ENCODE measurements around the gene IGSF23. TPM values are rescaled to one million over a fixed set of nuclear protein-coding genes. Genes with fewer than 3 reads are reported as not detected.

Gene IGSF23, protein sequence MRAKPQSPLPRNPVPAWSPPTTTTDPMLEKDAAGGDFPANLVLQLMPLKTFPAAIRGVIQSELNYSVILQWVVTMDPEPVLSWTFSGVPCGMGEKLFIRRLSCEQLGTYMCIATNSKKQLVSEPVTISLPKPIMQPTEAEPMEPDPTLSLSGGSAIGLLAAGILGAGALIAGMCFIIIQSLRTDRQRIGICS
- 1 to 10 TPM in 1 of 9 donors, under 1 TPM in 1, not detected in 7; 0.21 to 3.5 TPM for total RNA-seq
- under 1 TPM in 1 of 2 donors, not detected in 1; 0.83 TPM for polyA plus RNA-seq
- long read RNA-seq, donor 1, partial matches to known transcripts: 0 of 1 reads
- long read RNA-seq, donor 1, other reads (novel, unspliced or antisense): 1 of 1 reads
- long read RNA-seq, donor 2: 0 reads
- long read RNA-seq, donor 3, partial matches to known transcripts: 0 of 4 reads
- long read RNA-seq, donor 3, other reads (novel, unspliced or antisense): 4 of 4 reads

DNA sequence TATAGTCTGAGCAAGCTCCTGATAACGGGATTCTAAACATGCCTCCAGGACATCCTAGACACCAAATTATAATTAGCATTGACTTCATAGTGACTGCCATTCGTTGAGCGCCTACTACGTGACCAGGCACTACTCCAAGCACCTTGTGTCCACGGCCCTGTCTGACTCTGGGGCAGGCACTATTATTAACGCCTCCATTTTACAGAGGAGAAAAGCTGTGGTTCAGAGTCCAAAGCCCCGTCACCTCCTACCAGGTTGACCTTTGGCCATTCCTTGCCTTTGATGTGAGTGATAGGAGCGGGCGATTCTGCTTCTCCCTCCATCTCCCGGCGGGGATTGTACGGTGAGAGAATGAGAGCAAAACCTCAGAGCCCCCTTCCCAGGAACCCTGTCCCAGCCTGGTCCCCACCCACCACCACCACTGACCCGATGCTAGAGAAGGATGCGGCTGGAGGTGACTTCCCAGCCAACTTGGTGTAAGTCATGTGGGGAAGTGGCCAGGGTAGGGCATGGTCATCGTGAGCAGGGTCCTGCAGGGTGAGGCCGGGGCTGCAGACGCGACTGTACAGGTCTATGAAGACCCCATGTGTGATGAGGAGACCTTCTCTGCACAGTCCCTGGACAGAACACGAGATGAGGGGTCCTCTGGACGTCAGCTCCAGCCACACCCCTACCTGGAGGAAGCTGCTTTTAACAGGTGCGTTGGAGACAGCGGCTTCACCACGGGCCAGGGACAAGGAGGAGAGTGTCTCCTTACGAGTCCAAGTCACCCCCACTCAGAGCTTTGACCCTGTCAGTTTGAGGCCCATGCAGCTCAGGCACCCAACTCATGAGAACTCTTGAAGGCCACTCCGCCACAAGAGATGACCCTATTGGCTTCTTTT lies at the start of gene IGSF23:
TSS of gene IGSF23 (plus strand) at position 269 of the 884 bp plus-strand sequence. CDS start at position 352, 83 bp downstream.
- TF ChIP-seq, protein P1, sequence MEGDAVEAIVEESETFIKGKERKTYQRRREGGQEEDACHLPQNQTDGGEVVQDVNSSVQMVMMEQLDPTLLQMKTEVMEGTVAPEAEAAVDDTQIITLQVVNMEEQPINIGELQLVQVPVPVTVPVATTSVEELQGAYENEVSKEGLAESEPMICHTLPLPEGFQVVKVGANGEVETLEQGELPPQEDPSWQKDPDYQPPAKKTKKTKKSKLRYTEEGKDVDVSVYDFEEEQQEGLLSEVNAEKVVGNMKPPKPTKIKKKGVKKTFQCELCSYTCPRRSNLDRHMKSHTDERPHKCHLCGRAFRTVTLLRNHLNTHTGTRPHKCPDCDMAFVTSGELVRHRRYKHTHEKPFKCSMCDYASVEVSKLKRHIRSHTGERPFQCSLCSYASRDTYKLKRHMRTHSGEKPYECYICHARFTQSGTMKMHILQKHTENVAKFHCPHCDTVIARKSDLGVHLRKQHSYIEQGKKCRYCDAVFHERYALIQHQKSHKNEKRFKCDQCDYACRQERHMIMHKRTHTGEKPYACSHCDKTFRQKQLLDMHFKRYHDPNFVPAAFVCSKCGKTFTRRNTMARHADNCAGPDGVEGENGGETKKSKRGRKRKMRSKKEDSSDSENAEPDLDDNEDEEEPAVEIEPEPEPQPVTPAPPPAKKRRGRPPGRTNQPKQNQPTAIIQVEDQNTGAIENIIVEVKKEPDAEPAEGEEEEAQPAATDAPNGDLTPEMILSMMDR (IDR thresholded peaks at IDR 0.05): no peak
- TF ChIP-seq POLR2A (IDR thresholded peaks at IDR 0.05): no peak
- intact Hi-C loops (cut with DNase I): loop anchor here in 1 of 10 donors (5.0 kb wide), 1 partner anchor 34 kb away; no protein-coding TSS in a partner anchor
- Histone ChIP-seq H3K36me3 (no peaks in the 10 kb centered on the region), H3K9me3 (no peaks in the 10 kb centered on the region), H3K27me3 (no peaks in the 10 kb centered on the region), H3K4me1 (peaks cover 0 to 10% (median 0%) of the 10 kb centered on the region in 12 donors), H3K27ac (no peak within 1 kb of the TSS), H3K4me3 (no peak within 1 kb of the TSS)
- ATAC-seq: no peak
- DNase-seq: no peak
- 90 to 94% (median 93%) methylated on average over 19 to 25 of the region's 25 CpGs for WGBS, 4 donors

DNA sequence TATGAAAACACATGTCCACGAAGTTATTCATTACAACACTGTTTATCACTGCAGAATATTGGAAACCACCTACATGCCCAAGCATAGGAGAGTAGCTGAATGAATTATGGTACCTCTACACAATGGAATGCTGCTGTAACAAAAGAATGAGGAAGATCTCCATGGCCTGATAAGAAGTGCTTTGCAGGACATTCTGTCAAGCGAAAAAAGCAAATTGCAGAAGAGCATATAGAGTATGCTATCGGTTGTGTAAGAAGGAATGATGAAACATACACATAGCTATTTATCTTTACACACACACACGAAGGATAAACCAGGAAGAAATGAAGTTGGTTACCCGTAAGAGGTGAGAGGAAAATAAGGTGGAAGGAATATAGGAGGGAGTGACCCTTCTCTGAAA lies 46.4 kb upstream of the IGSF23 start:
- WGBS, 4 donors: 54 to 59% (median 56%) methylated on average over 5 of the region's 5 CpGs
- intact Hi-C loops (cut with DNase I): no loop called here

DNA sequence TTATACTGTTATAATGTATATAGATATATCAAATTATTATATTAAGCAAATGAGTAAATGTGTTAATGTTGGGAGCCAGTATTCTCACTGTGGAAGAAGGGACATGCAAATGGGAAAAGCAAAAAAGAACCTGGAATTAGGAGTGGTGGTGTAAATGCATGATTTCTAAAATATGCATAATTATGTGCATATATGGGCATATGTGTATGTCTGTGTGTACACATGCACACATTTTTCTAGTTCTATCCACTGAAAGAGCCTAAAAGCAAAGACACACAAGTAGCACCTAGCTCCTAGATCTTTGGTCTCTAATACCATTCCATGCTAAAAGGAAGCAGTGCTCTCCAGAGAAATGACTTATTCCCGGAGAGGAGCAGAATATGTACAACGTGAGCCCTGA lies 45.6 kb upstream of the IGSF23 start:
- TF ChIP-seq, protein P1 (IDR thresholded peaks at IDR 0.05): no peak
- TF ChIP-seq POLR2A (IDR thresholded peaks at IDR 0.05): no peak
- 45 to 53% (median 48%) methylated on average over 2 of the region's 2 CpGs for WGBS, 4 donors
- Histone ChIP-seq H3K9me3 (no peaks in the 10 kb centered on the region), H3K4me1 (no peaks in the 10 kb centered on the region), H3K4me3 (no peak overlapping the region), H3K27ac (no peak overlapping the region), H3K36me3 (no peaks in the 10 kb centered on the region), H3K27me3 (peaks cover 0 to 17% (median 0%) of the 10 kb centered on the region in 9 donors)
- no peak for DNase-seq
- intact Hi-C loops (cut with DNase I): no loop called here
- ATAC-seq: no peak

More for the DNA sequence above, 46.4 kb upstream of the IGSF23 start:
- Histone ChIP-seq H3K27ac (no peak overlapping the region), H3K4me1 (no peaks in the 10 kb centered on the region), H3K4me3 (no peak overlapping the region), H3K36me3 (no peaks in the 10 kb centered on the region), H3K27me3 (peaks cover 0 to 17% (median 0%) of the 10 kb centered on the region in 9 donors), H3K9me3 (no peaks in the 10 kb centered on the region)
- ATAC-seq (no peak), DNase-seq (no peak)
- no peak for TF ChIP-seq POLR2A (IDR thresholded peaks at IDR 0.05)
- TF ChIP-seq, protein P1 (IDR thresholded peaks at IDR 0.05): no peak

DNA sequence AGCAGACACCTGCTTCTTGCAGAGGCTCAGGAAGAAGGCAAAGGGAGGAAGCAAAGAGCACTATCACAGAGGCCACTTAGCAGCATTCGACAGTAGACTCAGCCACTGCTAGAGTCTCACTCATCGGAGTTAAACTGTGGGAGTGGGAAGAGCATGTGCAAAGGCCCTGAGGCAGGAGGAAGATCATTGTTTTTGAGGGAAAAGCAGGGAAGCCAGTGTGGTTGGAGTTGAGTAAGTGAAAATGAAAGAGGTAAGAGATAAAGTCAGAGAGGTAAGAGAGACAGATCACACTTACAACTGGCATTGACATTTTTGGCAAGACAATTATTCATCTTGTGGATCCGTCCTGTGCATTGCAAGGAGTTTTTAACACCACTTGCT lies 42.8 kb upstream of the IGSF23 start:
- ATAC-seq: no peak
- intact Hi-C loops (cut with DNase I): loop anchor here in 7 of 10 donors (1.0 to 10.0 kb wide), 7 partner anchors 86 to 204 kb away; partner anchors contain the start of gene CBLC (in 2 of the 7)
- no peaks in the 10 kb centered on the region for H3K36me3 ChIP-seq

More for the DNA sequence above, 42.8 kb upstream of the IGSF23 start:
- Histone ChIP-seq H3K4me3 (no peak overlapping the region), H3K27me3 (peaks cover 0 to 17% (median 0%) of the 10 kb centered on the region in 9 donors), H3K27ac (no peak overlapping the region), H3K4me1 (no peaks in the 10 kb centered on the region), H3K9me3 (no peaks in the 10 kb centered on the region)
- no peak for TF ChIP-seq POLR2A (IDR thresholded peaks at IDR 0.05)
- 37 to 40% (median 39%) methylated on average over 3 of the region's 3 CpGs for WGBS, 4 donors
- no peak for DNase-seq
